H1 (cell line): ENCODE results near the gene ASIC2. TPM values are rescaled to one million over a fixed set of nuclear protein-coding genes. Genes with fewer than 3 reads are reported as not detected.

Experiments used
- SAP30 ChIP-seq: fragments of 300-600 bp; sonication (generic); IDR thresholded peaks from 2 replicates; pipeline ENCODE4 v1.7.1; 2012; ENCODE audit warnings: low read length, moderate library complexity, mild to moderate bottlenecking, inconsistent platforms; ENCODE audit not compliant: insufficient read depth, insufficient replicate concordance
- TAF7 ChIP-seq: optimal IDR thresholded peaks from 2 replicates; pipeline ENCODE3; 2011; ENCODE audit warnings: low read depth, mild to moderate bottlenecking, inconsistent platforms, low read length, moderate library complexity, borderline replicate concordance
- ZNF274 ChIP-seq: IDR thresholded peaks from 2 replicates; pipeline ENCODE4 v1.7.0; 2012; ENCODE audit warnings: low read length, borderline replicate concordance; ENCODE audit errors: extremely low read depth
- polyA plus RNA-seq, 7 experiments: library from polyadenylated mRNA; depleted of rRNA in 3 of 7; stranded (reverse) in 5 of 7; unstranded in 2 of 7; fragments of >200 nt in 5 of 7; fragments of 200-250 nt in 2 of 7; gene quantifications; 1 replicate in 5 of 7; 2 replicates in 1 of 7; 4 replicates in 1 of 7; pipeline versions ENCODE4 v1.2.1 to v1.2.3, GENCODE V29; 2011 to 2013; ENCODE audit warnings: missing spikeins in 2 of 7, mixed read lengths in 2 of 7
- total RNA-seq: library from RNA; stranded (reverse); fragmentation: NEBNext Ultra II Directional; extraction: Animal tissue kit (Norgen Biotek cat#: 25700); gene quantifications from 2 replicates; pipeline ENCODE4 v1.2.1, GENCODE V29; 2021

Gene ASIC2
- total and polyA plus RNA-seq, 2 of the 8 experiments (the other 6 are each of a cell fraction or from before 2014, with no cell fraction given) = 0.86 to 1.2 TPM

- no peak for TF ChIP-seq TAF7
- TF ChIP-seq SAP30 = no peak
- no peak for TF ChIP-seq ZNF274
Observed at GRCh38 chr17:33292201-33292980, 704 bp downstream of the ASIC2 start (continued).
